ENCODE data around the gene FAM9A.
A peak's percentile ranks its signal among the peaks of the same experiment; 100 is the strongest.

FAM9A gene

DNA sequence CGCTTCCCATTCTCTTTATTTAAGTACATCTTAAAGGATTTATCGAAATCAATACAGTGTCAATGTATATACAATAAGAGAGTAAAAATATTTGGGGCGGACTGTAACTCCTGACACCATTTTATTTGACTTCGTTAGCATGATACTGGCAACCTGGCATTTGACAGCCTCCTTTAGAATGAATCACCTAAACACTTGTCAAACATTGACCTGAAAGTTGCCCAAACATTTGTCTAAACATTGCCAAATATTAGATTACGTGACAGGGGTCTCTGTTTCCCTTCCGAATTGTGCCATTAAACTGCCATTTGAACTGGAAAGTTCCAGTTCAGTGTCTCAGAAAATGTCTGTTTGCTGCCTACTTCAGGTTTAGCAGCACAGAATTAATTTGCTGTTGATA, 20.8 kb upstream of the FAM9A start:
- TF ChIP-seq ZNF70 (CRISPR knock-in tag; IDR thresholded peaks at IDR 0.05), result no peak
- TF ChIP-seq TCF4 (CRISPR knock-in tag; IDR thresholded peaks at IDR 0.05; ENCODE audit: borderline replicate concordance), result no peak
- TF ChIP-seq BACH2 (CRISPR knock-in tag; IDR thresholded peaks at IDR 0.05; ENCODE audit: borderline replicate concordance), result no peak
- TF ChIP-seq, protein P1, sequence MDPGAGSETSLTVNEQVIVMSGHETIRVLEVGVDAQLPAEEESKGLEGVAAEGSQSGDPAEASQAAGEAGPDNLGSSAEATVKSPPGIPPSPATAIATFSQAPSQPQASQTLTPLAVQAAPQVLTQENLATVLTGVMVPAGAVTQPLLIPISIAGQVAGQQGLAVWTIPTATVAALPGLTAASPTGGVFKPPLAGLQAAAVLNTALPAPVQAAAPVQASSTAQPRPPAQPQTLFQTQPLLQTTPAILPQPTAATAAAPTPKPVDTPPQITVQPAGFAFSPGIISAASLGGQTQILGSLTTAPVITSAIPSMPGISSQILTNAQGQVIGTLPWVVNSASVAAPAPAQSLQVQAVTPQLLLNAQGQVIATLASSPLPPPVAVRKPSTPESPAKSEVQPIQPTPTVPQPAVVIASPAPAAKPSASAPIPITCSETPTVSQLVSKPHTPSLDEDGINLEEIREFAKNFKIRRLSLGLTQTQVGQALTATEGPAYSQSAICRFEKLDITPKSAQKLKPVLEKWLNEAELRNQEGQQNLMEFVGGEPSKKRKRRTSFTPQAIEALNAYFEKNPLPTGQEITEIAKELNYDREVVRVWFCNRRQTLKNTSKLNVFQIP (CRISPR knock-in tag; IDR thresholded peaks at IDR 0.05; ENCODE audit: borderline replicate concordance, low read depth), result no peak
- TF ChIP-seq, protein P2, sequence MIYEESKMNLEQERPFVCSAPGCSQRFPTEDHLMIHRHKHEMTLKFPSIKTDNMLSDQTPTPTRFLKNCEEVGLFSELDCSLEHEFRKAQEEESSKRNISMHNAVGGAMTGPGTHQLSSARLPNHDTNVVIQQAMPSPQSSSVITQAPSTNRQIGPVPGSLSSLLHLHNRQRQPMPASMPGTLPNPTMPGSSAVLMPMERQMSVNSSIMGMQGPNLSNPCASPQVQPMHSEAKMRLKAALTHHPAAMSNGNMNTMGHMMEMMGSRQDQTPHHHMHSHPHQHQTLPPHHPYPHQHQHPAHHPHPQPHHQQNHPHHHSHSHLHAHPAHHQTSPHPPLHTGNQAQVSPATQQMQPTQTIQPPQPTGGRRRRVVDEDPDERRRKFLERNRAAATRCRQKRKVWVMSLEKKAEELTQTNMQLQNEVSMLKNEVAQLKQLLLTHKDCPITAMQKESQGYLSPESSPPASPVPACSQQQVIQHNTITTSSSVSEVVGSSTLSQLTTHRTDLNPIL (CRISPR knock-in tag; IDR thresholded peaks at IDR 0.05; ENCODE audit: low read depth), result no peak
- no peak for TF ChIP-seq ZFP3 (CRISPR knock-in tag; IDR thresholded peaks at IDR 0.05)
- TF ChIP-seq PPARA (CRISPR knock-in tag; IDR thresholded peaks at IDR 0.05; ENCODE audit: borderline replicate concordance), result no peak
- TF ChIP-seq OSR1 (CRISPR knock-in tag; IDR thresholded peaks at IDR 0.05), result no peak
- ATAC-seq, result no peak

DNA sequence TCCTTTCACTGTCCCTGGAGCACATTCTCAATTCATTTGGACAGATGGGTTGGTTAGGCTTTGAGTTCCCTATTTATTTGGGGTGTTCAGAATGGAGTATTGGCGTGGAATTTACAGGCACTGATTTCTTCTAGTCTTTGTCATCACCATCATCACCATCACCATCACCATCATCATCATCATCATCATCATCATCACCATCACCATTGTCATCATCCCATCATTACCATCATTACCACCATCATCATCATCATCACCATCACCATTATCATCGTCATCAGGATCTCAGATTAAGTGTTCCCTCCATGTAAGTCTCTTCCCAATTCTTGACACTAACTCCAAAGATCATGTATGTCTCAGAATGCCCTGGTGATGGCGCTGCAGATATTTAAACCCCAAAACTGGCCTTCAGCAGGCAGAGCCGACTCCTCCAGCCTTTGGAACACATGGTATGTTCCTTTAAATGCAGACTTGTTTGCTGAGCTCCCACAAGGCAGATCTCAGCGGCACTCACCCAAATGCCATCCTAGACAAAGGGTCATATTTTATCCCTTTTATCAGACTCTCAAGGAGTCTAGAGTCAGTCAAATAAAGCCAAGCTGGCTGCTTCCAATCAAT, 19.8 kb upstream of the FAM9A start:
- ATAC-seq, result no peak
- TF ChIP-seq OSR1 (CRISPR knock-in tag; IDR thresholded peaks at IDR 0.05), result no peak
- no peak for TF ChIP-seq TOX (CRISPR knock-in tag; IDR thresholded peaks at IDR 0.05; ENCODE audit: borderline replicate concordance)
- TF ChIP-seq BACH2 (CRISPR knock-in tag; IDR thresholded peaks at IDR 0.05; ENCODE audit: borderline replicate concordance), result no peak
- no peak for TF ChIP-seq SNAI2 (CRISPR knock-in tag; IDR thresholded peaks at IDR 0.05)
- no peak for TF ChIP-seq RARB (CRISPR knock-in tag; IDR thresholded peaks at IDR 0.05)

DNA sequence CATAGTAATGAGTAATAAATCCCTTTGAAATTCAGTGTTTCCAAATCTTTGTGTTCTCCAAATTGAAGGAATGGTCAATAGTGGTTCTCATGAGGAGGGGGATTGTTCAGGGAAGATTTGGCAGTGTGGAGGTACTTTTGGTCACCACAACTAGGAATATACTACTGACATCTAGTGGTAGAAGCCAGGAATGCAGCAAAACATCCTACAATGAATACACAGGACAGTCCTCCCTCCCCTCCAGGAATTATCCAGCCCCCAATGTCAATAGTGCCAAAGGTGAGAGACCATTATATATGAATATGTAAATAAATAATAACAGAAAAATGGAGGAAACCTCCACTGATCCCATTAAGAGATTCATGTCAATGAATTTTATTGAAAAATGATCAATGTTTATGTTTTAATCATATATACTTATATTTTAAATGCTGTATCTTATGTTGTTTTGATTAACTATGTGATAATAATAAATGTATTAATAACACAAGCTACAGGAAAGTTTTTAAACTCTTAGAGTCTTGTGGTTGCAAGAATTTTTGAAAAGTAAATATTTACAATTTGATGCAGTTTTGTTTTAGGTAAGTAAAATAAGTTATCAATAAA, 14.4 kb upstream of the FAM9A start:
- TF ChIP-seq ZFP3 (CRISPR knock-in tag; IDR thresholded peaks at IDR 0.05), result no peak
- no peak for TF ChIP-seq RARB (CRISPR knock-in tag; IDR thresholded peaks at IDR 0.05)
- TF ChIP-seq BACH2 (CRISPR knock-in tag; IDR thresholded peaks at IDR 0.05; ENCODE audit: borderline replicate concordance), result no peak
- no peak for TF ChIP-seq ESRRG (CRISPR knock-in tag; IDR thresholded peaks at IDR 0.05)
- TF ChIP-seq ZNF565 (CRISPR knock-in tag; conservative IDR thresholded peaks at IDR 0.05; ENCODE audit: low read depth), result no peak
- no peak for TF ChIP-seq ZC3H10 (CRISPR knock-in tag; IDR thresholded peaks at IDR 0.05)
- no peak for TF ChIP-seq ZNF8 (CRISPR knock-in tag; IDR thresholded peaks at IDR 0.05)
- no peak for TF ChIP-seq ZFP30 (CRISPR knock-in tag; IDR thresholded peaks at IDR 0.05)
- TF ChIP-seq, protein P3, sequence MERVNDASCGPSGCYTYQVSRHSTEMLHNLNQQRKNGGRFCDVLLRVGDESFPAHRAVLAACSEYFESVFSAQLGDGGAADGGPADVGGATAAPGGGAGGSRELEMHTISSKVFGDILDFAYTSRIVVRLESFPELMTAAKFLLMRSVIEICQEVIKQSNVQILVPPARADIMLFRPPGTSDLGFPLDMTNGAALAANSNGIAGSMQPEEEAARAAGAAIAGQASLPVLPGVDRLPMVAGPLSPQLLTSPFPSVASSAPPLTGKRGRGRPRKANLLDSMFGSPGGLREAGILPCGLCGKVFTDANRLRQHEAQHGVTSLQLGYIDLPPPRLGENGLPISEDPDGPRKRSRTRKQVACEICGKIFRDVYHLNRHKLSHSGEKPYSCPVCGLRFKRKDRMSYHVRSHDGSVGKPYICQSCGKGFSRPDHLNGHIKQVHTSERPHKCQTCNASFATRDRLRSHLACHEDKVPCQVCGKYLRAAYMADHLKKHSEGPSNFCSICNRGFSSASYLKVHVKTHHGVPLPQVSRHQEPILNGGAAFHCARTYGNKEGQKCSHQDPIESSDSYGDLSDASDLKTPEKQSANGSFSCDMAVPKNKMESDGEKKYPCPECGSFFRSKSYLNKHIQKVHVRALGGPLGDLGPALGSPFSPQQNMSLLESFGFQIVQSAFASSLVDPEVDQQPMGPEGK (CRISPR knock-in tag; IDR thresholded peaks at IDR 0.05; ENCODE audit: borderline replicate concordance), result no peak
- TF ChIP-seq OSR1 (CRISPR knock-in tag; IDR thresholded peaks at IDR 0.05), result no peak
- TF ChIP-seq TOX (CRISPR knock-in tag; IDR thresholded peaks at IDR 0.05; ENCODE audit: borderline replicate concordance), result no peak
- no peak for TF ChIP-seq ARNTL (CRISPR knock-in tag; IDR thresholded peaks at IDR 0.05; ENCODE audit: borderline replicate concordance, low read depth)
- TF ChIP-seq, protein P4, sequence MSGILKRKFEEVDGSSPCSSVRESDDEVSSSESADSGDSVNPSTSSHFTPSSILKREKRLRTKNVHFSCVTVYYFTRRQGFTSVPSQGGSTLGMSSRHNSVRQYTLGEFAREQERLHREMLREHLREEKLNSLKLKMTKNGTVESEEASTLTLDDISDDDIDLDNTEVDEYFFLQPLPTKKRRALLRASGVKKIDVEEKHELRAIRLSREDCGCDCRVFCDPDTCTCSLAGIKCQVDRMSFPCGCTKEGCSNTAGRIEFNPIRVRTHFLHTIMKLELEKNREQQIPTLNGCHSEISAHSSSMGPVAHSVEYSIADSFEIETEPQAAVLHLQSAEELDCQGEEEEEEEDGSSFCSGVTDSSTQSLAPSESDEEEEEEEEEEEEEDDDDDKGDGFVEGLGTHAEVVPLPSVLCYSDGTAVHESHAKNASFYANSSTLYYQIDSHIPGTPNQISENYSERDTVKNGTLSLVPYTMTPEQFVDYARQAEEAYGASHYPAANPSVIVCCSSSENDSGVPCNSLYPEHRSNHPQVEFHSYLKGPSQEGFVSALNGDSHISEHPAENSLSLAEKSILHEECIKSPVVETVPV (CRISPR knock-in tag; IDR thresholded peaks at IDR 0.05), result no peak
- TF ChIP-seq SNAI2 (CRISPR knock-in tag; IDR thresholded peaks at IDR 0.05), result no peak
- TF ChIP-seq CSDC2 (CRISPR knock-in tag; IDR thresholded peaks at IDR 0.05), result no peak
- no peak for TF ChIP-seq ZNF70 (CRISPR knock-in tag; IDR thresholded peaks at IDR 0.05)
- TF ChIP-seq, protein P2 (CRISPR knock-in tag; IDR thresholded peaks at IDR 0.05; ENCODE audit: low read depth), result no peak
- no peak for TF ChIP-seq GLIS3 (CRISPR knock-in tag; IDR thresholded peaks at IDR 0.05)
- TF ChIP-seq, protein P5, sequence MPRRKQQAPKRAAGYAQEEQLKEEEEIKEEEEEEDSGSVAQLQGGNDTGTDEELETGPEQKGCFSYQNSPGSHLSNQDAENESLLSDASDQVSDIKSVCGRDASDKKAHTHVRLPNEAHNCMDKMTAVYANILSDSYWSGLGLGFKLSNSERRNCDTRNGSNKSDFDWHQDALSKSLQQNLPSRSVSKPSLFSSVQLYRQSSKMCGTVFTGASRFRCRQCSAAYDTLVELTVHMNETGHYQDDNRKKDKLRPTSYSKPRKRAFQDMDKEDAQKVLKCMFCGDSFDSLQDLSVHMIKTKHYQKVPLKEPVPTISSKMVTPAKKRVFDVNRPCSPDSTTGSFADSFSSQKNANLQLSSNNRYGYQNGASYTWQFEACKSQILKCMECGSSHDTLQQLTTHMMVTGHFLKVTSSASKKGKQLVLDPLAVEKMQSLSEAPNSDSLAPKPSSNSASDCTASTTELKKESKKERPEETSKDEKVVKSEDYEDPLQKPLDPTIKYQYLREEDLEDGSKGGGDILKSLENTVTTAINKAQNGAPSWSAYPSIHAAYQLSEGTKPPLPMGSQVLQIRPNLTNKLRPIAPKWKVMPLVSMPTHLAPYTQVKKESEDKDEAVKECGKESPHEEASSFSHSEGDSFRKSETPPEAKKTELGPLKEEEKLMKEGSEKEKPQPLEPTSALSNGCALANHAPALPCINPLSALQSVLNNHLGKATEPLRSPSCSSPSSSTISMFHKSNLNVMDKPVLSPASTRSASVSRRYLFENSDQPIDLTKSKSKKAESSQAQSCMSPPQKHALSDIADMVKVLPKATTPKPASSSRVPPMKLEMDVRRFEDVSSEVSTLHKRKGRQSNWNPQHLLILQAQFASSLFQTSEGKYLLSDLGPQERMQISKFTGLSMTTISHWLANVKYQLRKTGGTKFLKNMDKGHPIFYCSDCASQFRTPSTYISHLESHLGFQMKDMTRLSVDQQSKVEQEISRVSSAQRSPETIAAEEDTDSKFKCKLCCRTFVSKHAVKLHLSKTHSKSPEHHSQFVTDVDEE (CRISPR knock-in tag; IDR thresholded peaks at IDR 0.05), result no peak
- TF ChIP-seq TCF4 (CRISPR knock-in tag; IDR thresholded peaks at IDR 0.05; ENCODE audit: borderline replicate concordance), result no peak
- peak; percentile 61 for ATAC-seq

All from SK-N-SH treated with all-trans-retinoic acid at 6 μM for 48 hours (cell line).